Fibroblast of lung (primary cell): ENCODE results near the gene CCL11. TPM values are rescaled to one million over a fixed set of nuclear protein-coding genes. Genes with fewer than 3 reads are reported as not detected.

Source experiments
- DNase-seq, 2 donors: peaks; one replicate each; pipeline versions ENCODE4 v3.0.0 to v3.0.0-alpha.2; 2010; ENCODE audit warnings: low read depth in 2 of 2
- H2AFZ ChIP-seq: 2 replicates; pipeline ENCODE4 v1.5.1; 2012; ENCODE audit warnings: low read length, control low read depth, inconsistent platforms
- H3K27ac ChIP-seq: 2 replicates; pipeline ENCODE4 v1.5.1; 2011; ENCODE audit warnings: low read length, control low read depth; ENCODE audit not compliant: insufficient read depth
- H3K27me3 ChIP-seq: 2 replicates; pipeline ENCODE4 v1.5.1; 2011; ENCODE audit warnings: mild to moderate bottlenecking, low read length; ENCODE audit not compliant: control insufficient read depth, insufficient read depth
- H3K36me3 ChIP-seq: 2 replicates; pipeline ENCODE4 v1.5.1; 2011; ENCODE audit warnings: low read length; ENCODE audit not compliant: control insufficient read depth, insufficient read depth
- H3K4me1 ChIP-seq: 2 replicates; pipeline ENCODE4 v1.5.1; 2011; ENCODE audit warnings: low read length; ENCODE audit not compliant: control insufficient read depth, insufficient read depth; ENCODE audit errors: extremely low read depth
- H3K4me2 ChIP-seq: 2 replicates; pipeline ENCODE4 v1.5.1; 2011; ENCODE audit warnings: low read length, control low read depth; ENCODE audit not compliant: insufficient read depth; ENCODE audit errors: extremely low read depth
- H3K4me3 ChIP-seq, 4 experiments: fragments of 200-600 bp in 1 of 4; sonication (generic) in 1 of 4; replicated peaks in 1 of 4; 2 replicates each; pipeline ENCODE4 v1.5.1; 2011 to 2016; ENCODE audit warnings: low read length in 4 of 4, low read depth in 3 of 4, mild to moderate bottlenecking in 3 of 4, control low read depth in 2 of 4, inconsistent platforms in 1 of 4, mixed read lengths in 1 of 4; ENCODE audit not compliant: insufficient read depth in 1 of 4; ENCODE audit errors: control extremely low read depth in 1 of 4
- H3K79me2 ChIP-seq: 2 replicates; pipeline ENCODE4 v1.5.1; 2012; ENCODE audit warnings: mild to moderate bottlenecking, low read length, inconsistent platforms; ENCODE audit not compliant: control insufficient read depth, insufficient read depth
- H3K9ac ChIP-seq: 2 replicates; pipeline ENCODE4 v1.5.1; 2011; ENCODE audit warnings: mild to moderate bottlenecking, low read length, control low read depth; ENCODE audit not compliant: insufficient read depth
- H3K9me3 ChIP-seq: 2 replicates; pipeline ENCODE4 v1.5.1; 2012; ENCODE audit warnings: low read depth, low read length; ENCODE audit not compliant: control insufficient read depth, insufficient read depth
- H4K20me1 ChIP-seq: 2 replicates; pipeline ENCODE4 v1.5.1; 2011; ENCODE audit warnings: low read length; ENCODE audit not compliant: control insufficient read depth, insufficient read depth; ENCODE audit errors: extremely low read depth
- EZH2 ChIP-seq: IDR thresholded peaks from 2 replicates; pipeline ENCODE4 v1.5.1; 2012; ENCODE audit warnings: low read length, control low read depth, mild to moderate bottlenecking; ENCODE audit errors: missing control alignments
- polyA plus RNA-seq, 2 donors: library from polyadenylated mRNA; depleted of rRNA in 1 of 2; stranded (reverse) in 1 of 2; unstranded in 1 of 2; fragments of >200 nt; gene quantifications; 2 replicates each; pipeline ENCODE4 v1.2.1, GENCODE V29; 2011 to 2012; ENCODE audit warnings: missing spikeins in 1 of 2
- total RNA-seq: library from RNA; depleted of rRNA; stranded (reverse); fragments of >200 nt; gene quantifications from 2 replicates; pipeline ENCODE4 v1.2.1, GENCODE V29; 2014
- TF ChIP-seq, protein P1 (sequence below), 2 donors: IDR thresholded peaks in 1 of 2; conservative IDR thresholded peaks in 1 of 2; 1 replicate in 1 of 2; 2 replicates in 1 of 2; pipeline ENCODE4 v1.5.1; 2011 to 2012; ENCODE audit warnings: low read length in 2 of 2, control low read depth in 1 of 2, inconsistent platforms in 1 of 2, low read depth in 1 of 2, mild to moderate bottlenecking in 1 of 2

Gene CCL11
- total and polyA plus RNA-seq, 2 donors (not counting 1 experiment from before 2014, with no cell fraction given), result 0.91 TPM; not detected in 1

DNA sequence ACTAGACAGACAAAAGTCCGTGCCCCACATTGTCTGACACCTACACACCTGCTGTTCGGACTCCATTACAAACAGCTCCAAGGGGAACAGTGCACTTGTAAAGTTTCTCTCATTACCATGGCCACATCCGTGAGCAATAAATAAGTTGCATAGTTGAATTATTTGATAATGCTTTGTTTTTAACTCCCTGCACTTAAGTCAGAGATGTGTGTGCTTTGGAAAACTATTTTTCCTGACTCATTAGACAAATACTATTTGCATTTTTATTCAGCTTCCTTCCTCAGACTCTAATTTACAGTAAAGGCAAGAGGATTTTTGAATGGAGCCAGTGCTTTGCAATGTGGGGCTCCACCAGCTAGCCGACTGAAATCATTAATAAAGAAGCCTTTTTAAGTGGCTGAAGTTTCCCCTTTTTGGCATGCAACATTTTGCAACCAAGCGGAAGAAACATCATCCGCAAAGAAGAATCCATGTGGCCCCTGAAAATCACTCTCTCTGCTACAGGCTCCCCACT is 37.0 kb upstream of the CCL11 start:
- Histone ChIP-seq H3K9ac (no peak overlapping the region), H2AFZ (no peak overlapping the region), H3K36me3 (no peaks in the 10 kb centered on the region), H3K79me2 (no peaks in the 10 kb centered on the region), H4K20me1 (no peaks in the 10 kb centered on the region), H3K9me3 (no peaks in the 10 kb centered on the region), H3K4me2 (no peak overlapping the region), H3K27me3 (no peaks in the 10 kb centered on the region), H3K4me1 (peaks cover 27% of the 10 kb centered on the region), H3K4me3 (no peak overlapping the region), H3K27ac (peak overlapping the region; percentile 42)
- DNase-seq, result peak; percentile 22 to 97
- TF ChIP-seq, protein P1, sequence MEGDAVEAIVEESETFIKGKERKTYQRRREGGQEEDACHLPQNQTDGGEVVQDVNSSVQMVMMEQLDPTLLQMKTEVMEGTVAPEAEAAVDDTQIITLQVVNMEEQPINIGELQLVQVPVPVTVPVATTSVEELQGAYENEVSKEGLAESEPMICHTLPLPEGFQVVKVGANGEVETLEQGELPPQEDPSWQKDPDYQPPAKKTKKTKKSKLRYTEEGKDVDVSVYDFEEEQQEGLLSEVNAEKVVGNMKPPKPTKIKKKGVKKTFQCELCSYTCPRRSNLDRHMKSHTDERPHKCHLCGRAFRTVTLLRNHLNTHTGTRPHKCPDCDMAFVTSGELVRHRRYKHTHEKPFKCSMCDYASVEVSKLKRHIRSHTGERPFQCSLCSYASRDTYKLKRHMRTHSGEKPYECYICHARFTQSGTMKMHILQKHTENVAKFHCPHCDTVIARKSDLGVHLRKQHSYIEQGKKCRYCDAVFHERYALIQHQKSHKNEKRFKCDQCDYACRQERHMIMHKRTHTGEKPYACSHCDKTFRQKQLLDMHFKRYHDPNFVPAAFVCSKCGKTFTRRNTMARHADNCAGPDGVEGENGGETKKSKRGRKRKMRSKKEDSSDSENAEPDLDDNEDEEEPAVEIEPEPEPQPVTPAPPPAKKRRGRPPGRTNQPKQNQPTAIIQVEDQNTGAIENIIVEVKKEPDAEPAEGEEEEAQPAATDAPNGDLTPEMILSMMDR (conservative IDR thresholded peaks at IDR 0.05 in 1 of 2, IDR thresholded peaks at IDR 0.05 in 1 of 2; ENCODE audit: low read depth in 1 of 2, low read length in 2 of 2), result no peak
- no peak for TF ChIP-seq EZH2

DNA sequence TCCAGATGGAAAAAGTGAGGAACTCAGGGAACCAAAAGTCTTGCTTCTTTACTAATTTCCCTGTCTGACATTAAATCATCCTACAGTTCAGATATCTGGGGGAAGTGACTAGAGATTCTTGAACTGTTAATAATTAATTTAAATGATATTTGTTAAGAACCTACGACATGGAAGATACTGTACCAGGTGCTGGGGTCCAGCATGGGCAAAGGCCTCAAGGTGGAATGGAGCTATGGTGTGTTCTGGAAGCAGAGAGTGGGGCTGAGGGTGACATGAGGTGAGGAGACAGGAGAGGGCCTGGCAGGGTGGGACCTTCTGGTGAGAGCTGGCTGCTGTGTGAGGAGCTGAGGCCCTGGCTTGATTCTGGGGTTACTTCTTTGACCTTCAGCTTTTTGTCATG is 36.5 kb upstream of the CCL11 start:
- Histone ChIP-seq H4K20me1 (no peaks in the 10 kb centered on the region), H2AFZ (no peak overlapping the region)

DNA sequence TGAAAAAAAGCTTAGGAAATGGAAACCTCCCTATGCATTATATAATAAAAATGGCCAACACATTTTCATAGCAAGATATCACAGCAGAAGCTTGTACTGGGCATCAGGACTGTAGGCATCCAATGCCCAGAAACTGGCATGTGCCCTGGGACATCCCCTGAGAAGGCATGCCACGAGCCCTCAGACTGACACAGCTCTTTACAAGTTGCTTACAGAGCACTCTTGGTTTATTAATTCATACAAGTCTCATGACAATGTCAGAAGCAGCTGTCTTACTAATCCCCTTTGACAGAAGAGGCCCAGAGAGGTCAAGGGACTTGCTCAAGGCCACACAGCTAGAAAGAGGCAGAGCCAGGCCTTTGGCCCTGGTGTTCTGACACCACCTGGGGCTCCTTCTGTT is 36.1 kb upstream of the CCL11 start:
- Histone ChIP-seq H3K4me2 (no peak overlapping the region), H3K27me3 (no peaks in the 10 kb centered on the region), H2AFZ (no peak overlapping the region)

More for the DNA sequence above, 36.5 kb upstream of the CCL11 start:
- Histone ChIP-seq H3K36me3 (no peaks in the 10 kb centered on the region), H3K27me3 (no peaks in the 10 kb centered on the region), H3K4me3 (no peak overlapping the region), H3K27ac (peak overlapping the region; percentile 42), H3K4me1 (peaks cover 32% of the 10 kb centered on the region), H3K9me3 (no peaks in the 10 kb centered on the region), H3K4me2 (no peak overlapping the region), H3K9ac (no peak overlapping the region), H3K79me2 (no peaks in the 10 kb centered on the region)
- TF ChIP-seq EZH2, result no peak
- TF ChIP-seq, protein P1 (conservative IDR thresholded peaks at IDR 0.05 in 1 of 2, IDR thresholded peaks at IDR 0.05 in 1 of 2; ENCODE audit: low read depth in 1 of 2, low read length in 2 of 2), result no peak
- no peak for DNase-seq

More for the DNA sequence above, 36.1 kb upstream of the CCL11 start:
- TF ChIP-seq, protein P1 (conservative IDR thresholded peaks at IDR 0.05 in 1 of 2, IDR thresholded peaks at IDR 0.05 in 1 of 2; ENCODE audit: low read depth in 1 of 2, low read length in 2 of 2), result no peak
- no peak for TF ChIP-seq EZH2
- no peaks in the 10 kb centered on the region for H3K36me3 ChIP-seq
- no peaks in the 10 kb centered on the region for H4K20me1 ChIP-seq
- H3K9me3 ChIP-seq, result no peaks in the 10 kb centered on the region
- no peak overlapping the region for H3K9ac ChIP-seq
- no peak for DNase-seq
- H3K4me1 ChIP-seq, result peaks cover 36% of the 10 kb centered on the region
- no peak overlapping the region for H3K4me3 ChIP-seq
- peak overlapping the region; percentile 42 for H3K27ac ChIP-seq
- H3K79me2 ChIP-seq, result no peaks in the 10 kb centered on the region
